ENCODE measurements around the gene POLA1. TPM values are rescaled to one million over a fixed set of nuclear protein-coding genes. Genes with fewer than 3 reads are reported as not detected.
"Not testable (repeated sequence)": the region's sequence is repeated elsewhere in the genome, so short reads cannot be mapped to it uniquely, and the experiment has no call there.

Gene POLA1
- 21.1 TPM for total RNA-seq
- 3.5 TPM for polyA plus RNA-seq
- long read RNA-seq, donor 1: 0 reads
- long read RNA-seq, donor 2, full-length matches to known transcripts: 6 of 11 reads
- long read RNA-seq, donor 2, partial matches to known transcripts: 5 of 11 reads
- long read RNA-seq, donor 2, other reads (novel, unspliced or antisense): 0 of 11 reads
- long read RNA-seq, donor 3, full-length matches to known transcripts: 3 of 3 reads
- long read RNA-seq, donor 3, partial matches to known transcripts: 0 of 3 reads
- long read RNA-seq, donor 3, other reads (novel, unspliced or antisense): 0 of 3 reads
- long read RNA-seq, donor 4: 0 reads
- long read RNA-seq, donor 5, partial matches to known transcripts: 5 of 5 reads
- long read RNA-seq, donor 5, other reads (novel, unspliced or antisense): 0 of 5 reads
- long read RNA-seq, donor 6, full-length matches to known transcripts: 1 of 474 reads
- long read RNA-seq, donor 6, partial matches to known transcripts: 473 of 474 reads
- long read RNA-seq, donor 6, other reads (novel, unspliced or antisense): 0 of 474 reads
- long read RNA-seq, donor 7, partial matches to known transcripts: 0 of 1 reads
- long read RNA-seq, donor 7, other reads (novel, unspliced or antisense): 0 of 1 reads
- long read RNA-seq, donor 8, full-length matches to known transcripts: 1 of 1 reads
- long read RNA-seq, donor 8, partial matches to known transcripts: 0 of 1 reads
- long read RNA-seq, donor 8, other reads (novel, unspliced or antisense): 0 of 1 reads
- long read RNA-seq, donor 9, full-length matches to known transcripts: 6 of 6 reads
- long read RNA-seq, donor 9, partial matches to known transcripts: 0 of 6 reads
- long read RNA-seq, donor 9, other reads (novel, unspliced or antisense): 0 of 6 reads
- long read RNA-seq, donor 10: 0 reads

DNA sequence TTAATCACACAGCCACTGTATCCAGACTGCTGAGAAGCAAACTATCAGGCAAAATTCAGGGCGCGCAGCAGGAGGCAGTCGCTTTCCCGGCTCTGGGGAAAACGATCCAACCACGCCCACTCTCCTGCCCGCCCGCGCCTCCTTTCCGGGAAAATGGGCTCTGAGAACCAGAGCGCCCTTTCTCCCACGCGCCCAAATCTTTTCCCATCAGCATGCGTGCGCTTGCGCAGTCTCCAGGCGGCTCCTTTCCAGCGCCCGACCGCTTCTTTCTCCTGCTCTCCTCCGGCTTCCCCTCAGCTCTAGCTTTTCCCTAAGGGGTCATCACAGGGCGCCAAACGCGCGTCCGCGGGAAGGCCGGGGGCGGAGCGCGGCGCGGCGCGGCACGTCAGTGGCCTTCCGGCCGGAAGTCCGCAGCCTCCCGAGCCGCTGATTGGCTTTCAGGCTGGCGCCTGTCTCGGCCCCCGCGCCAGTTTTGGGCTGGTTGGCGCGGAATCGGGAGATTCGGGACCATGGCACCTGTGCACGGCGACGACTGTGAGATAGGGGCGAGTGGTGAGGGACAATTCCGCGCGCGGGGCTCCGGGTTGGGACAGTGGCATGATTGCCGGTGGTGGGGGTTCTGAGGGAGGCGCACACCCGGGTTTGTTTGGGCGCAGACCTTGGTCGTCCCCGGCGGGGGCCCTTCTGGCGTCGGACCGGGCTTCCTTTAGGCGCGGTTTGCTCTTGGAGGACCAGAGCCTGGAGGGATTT lies at the start of gene POLA1:
Gene POLA1 (plus strand): TSS at position 466 of the 750 bp plus-strand sequence. CDS start 44 bp downstream, at position 510.
- Histone ChIP-seq H3K27ac (ENCODE audit: low read depth in 1 of 2, low read length in 1 of 2) (peak within 1 kb of the TSS; percentile 64 to 66), H3K4me3 (ENCODE audit: low read length in 2 of 2) (peak within 1 kb of the TSS; percentile 58 to 71), H3K9me3 (ENCODE audit: control insufficient read depth in 2 of 2, insufficient read depth in 1 of 2, low read length in 1 of 2) (no peaks in the 10 kb centered on the region), H3K4me1 (ENCODE audit: control insufficient read depth in 2 of 2, insufficient read depth in 2 of 2, low read length in 2 of 2) (peaks cover 0 to 3% of the 10 kb centered on the region in 2 donors), H3K36me3 (ENCODE audit: control insufficient read depth in 2 of 2, insufficient read depth in 2 of 2, low read length in 1 of 2) (no peaks in the 10 kb centered on the region), H3K27me3 (ENCODE audit: control insufficient read depth in 2 of 2, insufficient read depth in 1 of 2, low read length in 1 of 2) (no peaks in the 10 kb centered on the region)
- WGBS: under 1% methylated on average over 70 of the region's 70 CpGs
- peak in 8 of 9 donors; percentile 31 to 81 (median 55) for DNase-seq (ENCODE audit: low read depth in 6 of 9, low spot score in 9 of 9)

DNA sequence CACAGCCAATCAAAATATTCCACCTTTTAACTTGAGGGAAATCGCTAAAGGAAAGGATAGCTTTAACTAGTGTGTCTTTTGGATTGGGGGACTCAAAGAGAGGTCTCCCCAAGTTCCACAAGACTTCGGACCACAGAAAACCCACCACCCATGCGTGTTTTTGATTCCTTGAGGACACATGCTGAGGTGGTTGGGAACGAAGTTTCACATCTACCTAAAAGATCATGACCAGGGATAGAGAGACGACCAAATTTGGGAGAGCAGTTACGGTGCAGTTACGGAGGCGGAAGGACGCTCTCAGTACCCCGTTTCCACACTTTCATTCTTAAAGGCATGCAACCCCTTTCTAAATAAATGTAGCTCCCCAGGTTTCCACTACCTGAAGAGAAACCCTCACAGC lies 47.7 kb upstream of the POLA1 start:
- no peaks in the 10 kb centered on the region for H3K27me3 ChIP-seq (ENCODE audit: control insufficient read depth in 2 of 2, insufficient read depth in 1 of 2, low read length in 1 of 2)
- H3K27ac ChIP-seq (ENCODE audit: low read depth in 1 of 2, low read length in 1 of 2): no peak overlapping the region
- no peaks in the 10 kb centered on the region for H3K9me3 ChIP-seq (ENCODE audit: control insufficient read depth in 2 of 2, insufficient read depth in 1 of 2, low read length in 1 of 2)
- H3K4me3 ChIP-seq (ENCODE audit: low read length in 2 of 2): peak overlapping the region; percentile 8 to 35
- 3% methylated on average over 10 of the region's 10 CpGs for WGBS
- H3K36me3 ChIP-seq (ENCODE audit: control insufficient read depth in 2 of 2, insufficient read depth in 2 of 2, low read length in 1 of 2): no peaks in the 10 kb centered on the region
- H3K4me1 ChIP-seq (ENCODE audit: control insufficient read depth in 2 of 2, insufficient read depth in 2 of 2, low read length in 2 of 2): peaks cover 0 to 7% of the 10 kb centered on the region in 2 donors
- peak in 1 of 9 donors; percentile 10 for DNase-seq (ENCODE audit: low read depth in 6 of 9, low spot score in 9 of 9)

- Histone ChIP-seq H3K9me3 (ENCODE audit: control insufficient read depth in 2 of 2, insufficient read depth in 1 of 2, low read length in 1 of 2) (no peaks in the 10 kb centered on the region), H3K36me3 (ENCODE audit: control insufficient read depth in 2 of 2, insufficient read depth in 2 of 2, low read length in 1 of 2) (no peaks in the 10 kb centered on the region), H3K27me3 (ENCODE audit: control insufficient read depth in 2 of 2, insufficient read depth in 1 of 2, low read length in 1 of 2) (no peaks in the 10 kb centered on the region), H3K4me3 (ENCODE audit: low read length in 2 of 2) (peak overlapping the region; percentile 8 to 35), H3K4me1 (ENCODE audit: control insufficient read depth in 2 of 2, insufficient read depth in 2 of 2, low read length in 2 of 2) (peaks cover 0 to 7% of the 10 kb centered on the region in 2 donors), H3K27ac (ENCODE audit: low read depth in 1 of 2, low read length in 1 of 2) (peak overlapping the region in 1 of 2 donors; percentile 1)
- under 1% methylated on average over 13 of the region's 13 CpGs for WGBS
- peak in 5 of 9 donors; percentile 3 to 35 (median 7) for DNase-seq (ENCODE audit: low read depth in 6 of 9, low spot score in 9 of 9)
These were observed 47.0 kb upstream of the POLA1 start for GRCh38 chrX:24646745-24647182.

DNA sequence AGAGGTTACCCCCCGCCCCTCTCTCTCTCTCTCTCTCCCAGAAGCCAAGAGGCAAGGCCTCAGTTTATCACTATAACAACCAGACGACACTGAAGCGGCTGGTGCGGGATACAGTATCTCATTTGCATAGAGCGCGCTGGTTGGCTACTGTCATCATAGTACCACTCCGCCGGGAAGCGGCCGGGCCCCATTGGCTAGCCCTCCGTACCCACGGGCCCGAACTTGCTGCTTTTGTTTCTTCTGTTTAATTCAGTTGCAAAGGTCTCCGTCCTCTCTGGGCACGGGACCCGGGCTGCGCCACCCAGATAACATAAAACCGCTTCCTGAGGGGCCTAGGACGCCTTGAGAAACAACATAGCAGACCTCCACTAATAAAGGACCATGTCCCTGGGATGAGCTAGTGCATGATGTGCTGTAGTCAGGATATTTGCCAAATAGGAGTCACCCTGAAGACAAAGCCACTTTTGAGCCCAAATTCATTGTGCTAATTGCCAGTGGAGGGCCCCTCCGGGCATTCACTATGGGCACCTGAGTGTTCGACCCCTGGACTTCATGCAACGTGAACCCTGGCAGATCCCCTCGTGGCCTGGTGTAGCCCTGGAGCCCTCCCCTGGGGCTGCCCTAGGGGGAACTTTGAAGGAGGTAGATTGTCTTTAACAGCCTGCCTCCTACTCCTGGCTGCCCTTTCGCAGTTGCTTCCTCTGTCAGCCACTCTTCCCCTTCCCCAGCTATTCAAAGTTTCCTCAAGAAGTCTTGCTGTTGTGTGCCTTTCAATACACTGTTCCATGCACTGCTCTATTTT lies 46.3 kb upstream of the POLA1 start, which contains the start of gene PCYT1B:
Gene PCYT1B (minus strand): TSS at position 91 of the 802 bp plus-strand sequence. CDS start 242 bp downstream, outside the sequence.
- Histone ChIP-seq H3K27ac (ENCODE audit: low read depth in 1 of 2, low read length in 1 of 2) (peak within 1 kb of the TSS in 1 of 2 donors; percentile 1), H3K4me3 (ENCODE audit: low read length in 2 of 2) (peak within 1 kb of the TSS; percentile 17 to 35), H3K9me3 (ENCODE audit: control insufficient read depth in 2 of 2, insufficient read depth in 1 of 2, low read length in 1 of 2) (no peaks in the 10 kb centered on the region), H3K27me3 (ENCODE audit: control insufficient read depth in 2 of 2, insufficient read depth in 1 of 2, low read length in 1 of 2) (no peaks in the 10 kb centered on the region), H3K36me3 (ENCODE audit: control insufficient read depth in 2 of 2, insufficient read depth in 2 of 2, low read length in 1 of 2) (no peaks in the 10 kb centered on the region), H3K4me1 (ENCODE audit: control insufficient read depth in 2 of 2, insufficient read depth in 2 of 2, low read length in 2 of 2) (peaks cover 0 to 7% of the 10 kb centered on the region in 2 donors)
- peak; percentile 19 to 83 (median 47) for DNase-seq (ENCODE audit: low read depth in 6 of 9, low spot score in 9 of 9)
- WGBS: 3% methylated on average over 23 of the region's 24 CpGs

DNA sequence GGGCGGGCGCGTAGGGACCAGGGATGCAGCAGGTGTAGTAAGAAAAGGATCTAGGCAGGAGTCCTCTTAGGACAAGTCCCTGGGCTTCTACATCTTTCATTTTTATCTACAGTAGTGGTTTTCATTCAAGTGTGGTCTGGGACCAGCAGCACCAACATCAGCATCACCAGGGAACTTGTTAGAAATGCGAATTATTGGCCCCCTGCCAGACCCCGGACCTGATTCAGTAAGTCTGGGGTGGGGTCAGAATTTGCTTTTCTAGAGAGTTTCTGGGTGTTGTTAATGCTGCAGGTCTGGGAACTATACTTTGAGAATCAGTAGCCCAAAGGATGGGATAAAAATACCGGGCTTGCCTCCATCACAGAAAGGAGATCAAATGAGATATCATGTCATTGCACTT lies 45.2 kb upstream of the POLA1 start:
- no peak for DNase-seq (ENCODE audit: low read depth in 6 of 9, low spot score in 9 of 9)

GRCh38 chrX:24651783-24652182 lies 41.9 kb upstream of the POLA1 start:
- 99% methylated on average over 2 of the region's 2 CpGs for WGBS
- Histone ChIP-seq H3K4me3 (ENCODE audit: low read length in 2 of 2) (no peak overlapping the region), H3K4me1 (ENCODE audit: control insufficient read depth in 2 of 2, insufficient read depth in 2 of 2, low read length in 2 of 2) (peaks cover 0 to 4% of the 10 kb centered on the region in 2 donors), H3K9me3 (ENCODE audit: control insufficient read depth in 2 of 2, insufficient read depth in 1 of 2, low read length in 1 of 2) (no peaks in the 10 kb centered on the region), H3K36me3 (ENCODE audit: control insufficient read depth in 2 of 2, insufficient read depth in 2 of 2, low read length in 1 of 2) (no peaks in the 10 kb centered on the region), H3K27me3 (ENCODE audit: control insufficient read depth in 2 of 2, insufficient read depth in 1 of 2, low read length in 1 of 2) (no peaks in the 10 kb centered on the region), H3K27ac (ENCODE audit: low read depth in 1 of 2, low read length in 1 of 2) (no peak overlapping the region)
- no peak for DNase-seq (ENCODE audit: low read depth in 6 of 9, low spot score in 9 of 9)

More for the DNA sequence above, 45.2 kb upstream of the POLA1 start:
- 92% methylated on average over 6 of the region's 6 CpGs for WGBS
- H3K9me3 ChIP-seq (ENCODE audit: control insufficient read depth in 2 of 2, insufficient read depth in 1 of 2, low read length in 1 of 2): no peaks in the 10 kb centered on the region
- H3K27me3 ChIP-seq (ENCODE audit: control insufficient read depth in 2 of 2, insufficient read depth in 1 of 2, low read length in 1 of 2): no peaks in the 10 kb centered on the region
- H3K4me3 ChIP-seq (ENCODE audit: low read length in 2 of 2): no peak overlapping the region
- H3K27ac ChIP-seq (ENCODE audit: low read depth in 1 of 2, low read length in 1 of 2): no peak overlapping the region
- no peaks in the 10 kb centered on the region for H3K36me3 ChIP-seq (ENCODE audit: control insufficient read depth in 2 of 2, insufficient read depth in 2 of 2, low read length in 1 of 2)
- peaks cover 0 to 7% of the 10 kb centered on the region in 2 donors for H3K4me1 ChIP-seq (ENCODE audit: control insufficient read depth in 2 of 2, insufficient read depth in 2 of 2, low read length in 2 of 2)

- H3K9me3 ChIP-seq (ENCODE audit: control insufficient read depth in 2 of 2, insufficient read depth in 1 of 2, low read length in 1 of 2); H3K36me3 ChIP-seq (ENCODE audit: control insufficient read depth in 2 of 2, insufficient read depth in 2 of 2, low read length in 1 of 2); H3K4me3 ChIP-seq (ENCODE audit: low read length in 2 of 2); H3K27ac ChIP-seq (ENCODE audit: low read depth in 1 of 2, low read length in 1 of 2); DNase-seq (ENCODE audit: low read depth in 6 of 9, low spot score in 9 of 9); H3K4me1 ChIP-seq (ENCODE audit: control insufficient read depth in 2 of 2, insufficient read depth in 2 of 2, low read length in 2 of 2); H3K27me3 ChIP-seq (ENCODE audit: control insufficient read depth in 2 of 2, insufficient read depth in 1 of 2, low read length in 1 of 2): not testable (repeated sequence)
- 89% methylated on average over 9 of the region's 9 CpGs for WGBS
These were observed 38.0 kb upstream of the POLA1 start for GRCh38 chrX:24655679-24656078.
